ENCODE data around the gene MAGEA11.

MAGEA11 gene

GRCh38 chrX:149717803-149718202 is 5.9 kb downstream of the MAGEA11 start (continued):
- TF ChIP-seq ZNF416 (tag by site-specific recombination; IDR thresholded peaks at IDR 0.05), result no peak

GRCh38 chrX:149718757-149719156 is 6.9 kb downstream of the MAGEA11 start:
- POLR2A ChIA-PET, result no interaction called here

GRCh38 chrX:149720021-149720689 is 8.3 kb downstream of the MAGEA11 start:
- Histone ChIP-seq H3K36me3 (ENCODE audit: control insufficient read depth in 2 of 2, insufficient read depth in 1 of 2, low read length in 2 of 2) (no peaks in the 10 kb centered on the region), H3K4me1 (ENCODE audit: control insufficient read depth, insufficient read depth, low read length) (peaks cover 22% of the 10 kb centered on the region), H3K9me3 (ENCODE audit: control insufficient read depth, insufficient read depth, low read depth, low read length) (no peaks in the 10 kb centered on the region), H3K4me3 (ENCODE audit: low read depth, low read length) (no peak overlapping the region), H3K27ac (ENCODE audit: extremely low read depth, low read depth, low read length) (peak overlapping the region; percentile 53; the same call in 1 of the 2 replicates)
- ChIA-PET POLR2A (no interaction called here), CTCF (no interaction called here)
- peak; percentile 62; the same call in 1 of the 2 replicates for TF ChIP-seq ZNF561 (tag by site-specific recombination; IDR thresholded peaks at IDR 0.05; ENCODE audit: borderline replicate concordance)
- no peak for TF ChIP-seq ZBTB48 (tag by site-specific recombination; IDR thresholded peaks at IDR 0.05)
- TF ChIP-seq ZBTB44 (tag by site-specific recombination; IDR thresholded peaks at IDR 0.05), result peak; percentile 91
- TF ChIP-seq ZNF416 (tag by site-specific recombination; IDR thresholded peaks at IDR 0.05), result no peak
- TF ChIP-seq GLI2 (tag by site-specific recombination; IDR thresholded peaks at IDR 0.05; ENCODE audit: borderline replicate concordance, low read depth), result peak; percentile 77
- TF ChIP-seq ZNF398 (tag by site-specific recombination; IDR thresholded peaks at IDR 0.05), result peak; percentile 30; the same call in 1 of the 2 replicates
- peak; percentile 70 for TF ChIP-seq ZNF596 (tag by site-specific recombination; IDR thresholded peaks at IDR 0.05)
- TF ChIP-seq ZNF184 (tag by site-specific recombination; IDR thresholded peaks at IDR 0.05), result 0 out of 2 replicates have a peak, but pooled peaks have one; percentile 31
- TF ChIP-seq ZNF629 (tag by site-specific recombination; IDR thresholded peaks at IDR 0.05), result peak; percentile 85
- peak; percentile 77 for TF ChIP-seq PRDM4 (tag by site-specific recombination; IDR thresholded peaks at IDR 0.05)
- TF ChIP-seq HOXD13 (CRISPR knock-in tag; IDR thresholded peaks at IDR 0.05; ENCODE audit: borderline replicate concordance), result no peak
- TF ChIP-seq ZNF324 (tag by site-specific recombination; IDR thresholded peaks at IDR 0.05), result no peak
- TF ChIP-seq ZXDB (tag by site-specific recombination; IDR thresholded peaks at IDR 0.05), result peak; percentile 95
- TF ChIP-seq ZNF223 (tag by site-specific recombination; IDR thresholded peaks at IDR 0.05), result no peak

More at GRCh38 chrX:149718757-149719156, 6.9 kb downstream of the MAGEA11 start:
- H3K4me1 ChIP-seq (ENCODE audit: control insufficient read depth, insufficient read depth, low read length), result peaks cover 22% of the 10 kb centered on the region
- no peak overlapping the region for H3K4me3 ChIP-seq (ENCODE audit: low read depth, low read length)
- H3K27ac ChIP-seq (ENCODE audit: extremely low read depth, low read depth, low read length), result no peak overlapping the region; the same call in 1 of the 2 replicates
- no peaks in the 10 kb centered on the region for H3K36me3 ChIP-seq (ENCODE audit: control insufficient read depth in 2 of 2, insufficient read depth in 1 of 2, low read length in 2 of 2)
- peak; percentile 50; the same call in 1 of the 2 replicates for TF ChIP-seq EGR2 (tag by site-specific recombination; IDR thresholded peaks at IDR 0.05; ENCODE audit: low read depth)
- 0 out of 2 replicates have a peak, but pooled peaks have one; percentile 24 for TF ChIP-seq ZNF24 (tag by site-specific recombination; IDR thresholded peaks at IDR 0.05)
- no peak for TF ChIP-seq ZNF658 (tag by site-specific recombination; IDR thresholded peaks at IDR 0.05)
- TF ChIP-seq TRIM28 (IDR thresholded peaks at IDR 0.05; ENCODE audit: borderline replicate concordance, low read length), result peak; percentile 83
- peak; percentile 72 for TF ChIP-seq FEZF1 (tag by site-specific recombination; IDR thresholded peaks at IDR 0.05)
- TF ChIP-seq ZFHX2 (tag by site-specific recombination; conservative IDR thresholded peaks at IDR 0.05), result peak; percentile 68
- TF ChIP-seq TCF7L2 (IDR thresholded peaks at IDR 0.05; ENCODE audit: borderline replicate concordance, low read depth, low read length), result peak; percentile 77; the same call in 1 of the 2 replicates
- TF ChIP-seq PRDM10 (tag by site-specific recombination; IDR thresholded peaks at IDR 0.05), result peak; percentile 81
- TF ChIP-seq MZF1 (tag by site-specific recombination; IDR thresholded peaks at IDR 0.05; ENCODE audit: borderline replicate concordance), result no peak
- TF ChIP-seq SCRT1 (tag by site-specific recombination; IDR thresholded peaks at IDR 0.05; ENCODE audit: borderline replicate concordance), result 0 out of 2 replicates have a peak, but pooled peaks have one; percentile 19
- CTCF ChIA-PET, result no interaction called here
- H3K9me3 ChIP-seq (ENCODE audit: control insufficient read depth, insufficient read depth, low read depth, low read length), result no peaks in the 10 kb centered on the region
